ENCODE results near the gene CYFIP1. TPM values are rescaled to one million over a fixed set of nuclear protein-coding genes. Genes with fewer than 3 reads are reported as not detected.

Gene CYFIP1
- total RNA-seq, 1 donor from 2014 or later, result 59.5 TPM

DNA sequence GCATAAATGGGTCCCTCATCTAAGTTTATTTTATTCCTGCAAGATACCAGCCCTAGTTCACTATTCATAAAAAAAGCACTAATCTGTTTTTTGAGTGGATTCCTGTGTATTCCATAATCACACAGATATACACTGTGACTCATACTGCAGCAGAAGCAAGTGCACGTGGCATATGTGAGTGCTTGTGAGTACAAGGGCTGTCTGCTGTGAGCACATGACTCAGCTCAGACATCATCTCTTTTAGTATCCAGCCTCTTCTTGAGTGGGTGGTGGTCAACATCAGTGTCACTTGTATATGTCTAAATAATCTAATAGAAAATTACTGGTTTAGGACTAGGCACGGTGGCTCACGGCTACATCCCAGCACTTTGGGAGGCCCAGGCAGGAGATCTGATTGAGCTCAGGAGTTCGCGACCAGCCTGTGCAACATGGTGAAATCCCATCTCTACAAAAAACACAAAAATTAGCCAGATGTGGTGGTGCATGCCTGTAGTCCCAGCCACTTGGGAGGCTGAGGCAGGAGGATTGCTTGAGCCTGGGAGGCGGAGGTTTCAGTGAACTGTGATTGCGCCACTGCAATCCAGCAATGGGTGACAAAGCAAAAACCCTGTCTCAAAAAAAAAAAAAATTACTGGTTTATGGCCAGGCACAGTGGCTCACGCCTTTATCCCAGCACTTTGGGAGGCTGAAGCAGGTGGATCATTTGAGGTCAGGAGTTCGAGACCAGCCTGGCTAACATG, 91.9 kb downstream of the CYFIP1 start:
- H3K36me3 ChIP-seq (ENCODE audit: control insufficient read depth, insufficient read depth, low read length), result peaks cover 6% of the 10 kb centered on the region
- peak; percentile 87 for DNase-seq (ENCODE audit: low read depth)
- no peak for FAIRE-seq
- H3K27me3 ChIP-seq (ENCODE audit: control insufficient read depth, insufficient read depth, low read length), result no peaks in the 10 kb centered on the region
- TF ChIP-seq, protein P1, sequence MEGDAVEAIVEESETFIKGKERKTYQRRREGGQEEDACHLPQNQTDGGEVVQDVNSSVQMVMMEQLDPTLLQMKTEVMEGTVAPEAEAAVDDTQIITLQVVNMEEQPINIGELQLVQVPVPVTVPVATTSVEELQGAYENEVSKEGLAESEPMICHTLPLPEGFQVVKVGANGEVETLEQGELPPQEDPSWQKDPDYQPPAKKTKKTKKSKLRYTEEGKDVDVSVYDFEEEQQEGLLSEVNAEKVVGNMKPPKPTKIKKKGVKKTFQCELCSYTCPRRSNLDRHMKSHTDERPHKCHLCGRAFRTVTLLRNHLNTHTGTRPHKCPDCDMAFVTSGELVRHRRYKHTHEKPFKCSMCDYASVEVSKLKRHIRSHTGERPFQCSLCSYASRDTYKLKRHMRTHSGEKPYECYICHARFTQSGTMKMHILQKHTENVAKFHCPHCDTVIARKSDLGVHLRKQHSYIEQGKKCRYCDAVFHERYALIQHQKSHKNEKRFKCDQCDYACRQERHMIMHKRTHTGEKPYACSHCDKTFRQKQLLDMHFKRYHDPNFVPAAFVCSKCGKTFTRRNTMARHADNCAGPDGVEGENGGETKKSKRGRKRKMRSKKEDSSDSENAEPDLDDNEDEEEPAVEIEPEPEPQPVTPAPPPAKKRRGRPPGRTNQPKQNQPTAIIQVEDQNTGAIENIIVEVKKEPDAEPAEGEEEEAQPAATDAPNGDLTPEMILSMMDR (IDR thresholded peaks at IDR 0.05; ENCODE audit: insufficient read depth, low read length, severe bottlenecking), result no peak
- no peak overlapping the region for H3K4me3 ChIP-seq (ENCODE audit: low read depth, low read length)

GRCh38 chr15:22887157-22887951, 92.8 kb downstream of the CYFIP1 start:
- TF ChIP-seq, protein P1 (IDR thresholded peaks at IDR 0.05; ENCODE audit: insufficient read depth, low read length, severe bottlenecking), result no peak
- FAIRE-seq, result no peak
- peak; percentile 21 for DNase-seq (ENCODE audit: low read depth)
- Histone ChIP-seq H3K27me3 (ENCODE audit: control insufficient read depth, insufficient read depth, low read length) (no peaks in the 10 kb centered on the region), H3K36me3 (ENCODE audit: control insufficient read depth, insufficient read depth, low read length) (peaks cover 7% of the 10 kb centered on the region), H3K4me3 (ENCODE audit: low read depth, low read length) (no peak overlapping the region)

GRCh38 chr15:22885120-22885519, 95.0 kb downstream of the CYFIP1 start:
- no peaks in the 10 kb centered on the region for H3K27me3 ChIP-seq (ENCODE audit: control insufficient read depth, insufficient read depth, low read length)
- TF ChIP-seq, protein P1 (IDR thresholded peaks at IDR 0.05; ENCODE audit: insufficient read depth, low read length, severe bottlenecking), result no peak
- no peak overlapping the region for H3K4me3 ChIP-seq (ENCODE audit: low read depth, low read length)
- DNase-seq (ENCODE audit: low read depth) (no peak), FAIRE-seq (no peak)
- peaks cover 13% of the 10 kb centered on the region for H3K36me3 ChIP-seq (ENCODE audit: control insufficient read depth, insufficient read depth, low read length)

DNA sequence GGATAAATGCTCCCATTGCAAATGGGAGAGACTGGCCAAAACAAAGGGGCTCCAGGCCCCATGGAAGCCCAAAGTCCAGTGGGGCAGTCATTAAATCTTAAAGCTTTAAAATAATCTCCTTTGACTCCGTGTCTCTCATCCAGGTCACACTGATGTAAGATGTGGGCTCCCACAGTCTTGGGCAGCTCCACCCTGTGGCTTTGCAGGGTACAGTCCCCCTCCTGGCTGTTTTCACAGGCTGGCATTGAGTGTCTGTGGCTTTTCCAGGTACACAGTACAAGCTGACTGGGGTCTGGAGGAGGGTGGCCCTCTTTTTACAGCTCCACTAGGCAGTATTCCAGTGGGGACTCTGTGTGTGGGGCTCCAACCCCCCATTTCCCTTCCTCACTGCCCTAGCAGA, 95.8 kb downstream of the CYFIP1 start:
- H3K27me3 ChIP-seq (ENCODE audit: control insufficient read depth, insufficient read depth, low read length), result no peaks in the 10 kb centered on the region
- no peak overlapping the region for H3K4me3 ChIP-seq (ENCODE audit: low read depth, low read length)
- DNase-seq (ENCODE audit: low read depth), result no peak
- no peak for FAIRE-seq
- TF ChIP-seq, protein P1 (IDR thresholded peaks at IDR 0.05; ENCODE audit: insufficient read depth, low read length, severe bottlenecking), result peak; percentile 15
- peaks cover 17% of the 10 kb centered on the region for H3K36me3 ChIP-seq (ENCODE audit: control insufficient read depth, insufficient read depth, low read length)

DNA sequence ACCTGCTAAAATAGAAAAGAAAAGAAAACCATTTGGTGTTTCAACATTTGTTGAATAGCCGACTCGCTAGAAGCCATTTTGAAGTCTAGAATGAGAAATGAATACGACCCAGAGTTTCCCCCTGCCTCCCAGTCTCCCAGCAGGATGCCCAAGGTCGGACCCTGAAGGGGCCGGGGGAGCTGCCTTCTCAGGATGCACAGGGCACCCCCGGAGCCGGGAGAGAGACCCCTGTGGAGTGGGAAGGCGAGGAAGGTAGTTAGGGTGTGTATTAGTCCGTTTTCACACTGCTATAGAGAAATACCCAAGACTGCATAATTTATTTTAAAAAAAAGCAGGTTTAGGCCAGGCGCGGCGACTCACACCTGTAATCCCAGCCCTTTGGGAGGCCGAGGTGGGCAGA, 97.0 kb downstream of the CYFIP1 start:
- Histone ChIP-seq H3K4me3 (ENCODE audit: low read depth, low read length) (no peak overlapping the region), H3K36me3 (ENCODE audit: control insufficient read depth, insufficient read depth, low read length) (peaks cover 17% of the 10 kb centered on the region), H3K27me3 (ENCODE audit: control insufficient read depth, insufficient read depth, low read length) (no peaks in the 10 kb centered on the region)
- TF ChIP-seq, protein P1 (IDR thresholded peaks at IDR 0.05; ENCODE audit: insufficient read depth, low read length, severe bottlenecking), result no peak
- DNase-seq (ENCODE audit: low read depth) (no peak), FAIRE-seq (no peak)
